Chondrocyte (in vitro differentiated cells): ENCODE results near the gene ARHGAP24. TPM values are rescaled to one million over a fixed set of nuclear protein-coding genes. Genes with fewer than 3 reads are reported as not detected.

Experiments
- DNase-seq: peaks from one replicate; pipeline ENCODE4 v3.0.0; 2021; ENCODE audit warnings: mixed read lengths, low spot score
- H3K27ac Mint-ChIP-seq: one replicate; pipeline ENCODE4 v1.8.0; 2021; ENCODE audit warnings: mild to moderate bottlenecking, moderate library complexity, mixed read lengths; ENCODE audit not compliant: unreplicated experiment
- H3K27me3 Mint-ChIP-seq: 2 replicates; pipeline ENCODE4 v1.8.0; 2021; ENCODE audit warnings: low read depth, mixed read lengths
- H3K36me3 Mint-ChIP-seq: 2 replicates; pipeline ENCODE4 v1.8.0; 2021; ENCODE audit warnings: low read depth, mixed read lengths
- H3K4me1 Mint-ChIP-seq: 2 replicates; pipeline ENCODE4 v1.8.0; 2021; ENCODE audit warnings: low read depth, mild to moderate bottlenecking, mixed read lengths
- H3K4me3 Mint-ChIP-seq: one replicate; pipeline ENCODE4 v1.8.0; 2021; ENCODE audit warnings: mild to moderate bottlenecking, moderate library complexity, mixed read lengths; ENCODE audit not compliant: unreplicated experiment
- H3K9me3 Mint-ChIP-seq: 2 replicates; pipeline ENCODE4 v1.8.0; 2021; ENCODE audit warnings: low read depth, mixed read lengths
- total RNA-seq: library from RNA; stranded (reverse); gene quantifications from 3 replicates; pipeline ENCODE4 v1.2.1, GENCODE V29; 2021
- TF ChIP-seq, protein P1 (sequence below): fragments of 200-600 bp; sonication (generic); IDR thresholded peaks from 2 replicates; pipeline ENCODE4 v1.5.0; 2021; ENCODE audit warnings: antibody characterized with exemption, mild to moderate bottlenecking, moderate library complexity

ARHGAP24 gene
- total RNA-seq, 1 donor from 2014 or later = 22.0 TPM

DNA sequence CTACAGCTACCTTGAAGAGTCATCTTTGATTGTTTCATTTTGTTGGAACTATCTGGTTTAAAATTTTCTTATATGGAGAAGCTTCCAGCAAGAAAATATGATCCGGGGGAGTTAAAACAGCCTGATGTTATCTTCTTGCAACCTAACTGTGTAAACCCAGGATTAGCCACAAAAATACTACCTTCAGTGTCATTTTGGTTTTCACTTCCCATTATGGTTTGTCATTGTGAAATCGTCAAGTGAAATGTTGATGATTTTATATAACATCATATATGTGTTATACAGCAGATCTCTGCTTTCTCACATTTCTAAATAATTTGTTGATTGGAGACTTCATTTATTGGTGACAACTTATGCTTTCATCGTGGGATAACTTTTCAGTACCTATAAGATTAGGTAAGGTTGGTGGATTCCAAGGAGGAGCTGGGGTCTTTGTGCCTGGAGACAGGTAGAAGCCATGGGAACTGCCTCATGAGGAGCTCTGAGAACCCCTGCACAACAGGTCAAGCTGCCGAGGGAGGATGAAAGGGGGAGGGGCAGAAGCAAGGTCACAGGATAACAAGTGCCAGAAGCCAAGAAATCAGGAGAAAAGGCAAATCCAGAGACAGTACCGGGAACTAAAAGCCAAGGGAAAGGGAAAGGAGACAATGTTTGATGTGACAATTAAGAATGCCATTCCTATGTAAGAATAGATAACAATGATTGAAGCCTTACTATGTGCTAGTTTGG lies 7.2 kb downstream of the ARHGAP24 start:
- peaks cover 12% of the 10 kb centered on the region for H3K27me3 Mint-ChIP-seq
- TF ChIP-seq, protein P1, sequence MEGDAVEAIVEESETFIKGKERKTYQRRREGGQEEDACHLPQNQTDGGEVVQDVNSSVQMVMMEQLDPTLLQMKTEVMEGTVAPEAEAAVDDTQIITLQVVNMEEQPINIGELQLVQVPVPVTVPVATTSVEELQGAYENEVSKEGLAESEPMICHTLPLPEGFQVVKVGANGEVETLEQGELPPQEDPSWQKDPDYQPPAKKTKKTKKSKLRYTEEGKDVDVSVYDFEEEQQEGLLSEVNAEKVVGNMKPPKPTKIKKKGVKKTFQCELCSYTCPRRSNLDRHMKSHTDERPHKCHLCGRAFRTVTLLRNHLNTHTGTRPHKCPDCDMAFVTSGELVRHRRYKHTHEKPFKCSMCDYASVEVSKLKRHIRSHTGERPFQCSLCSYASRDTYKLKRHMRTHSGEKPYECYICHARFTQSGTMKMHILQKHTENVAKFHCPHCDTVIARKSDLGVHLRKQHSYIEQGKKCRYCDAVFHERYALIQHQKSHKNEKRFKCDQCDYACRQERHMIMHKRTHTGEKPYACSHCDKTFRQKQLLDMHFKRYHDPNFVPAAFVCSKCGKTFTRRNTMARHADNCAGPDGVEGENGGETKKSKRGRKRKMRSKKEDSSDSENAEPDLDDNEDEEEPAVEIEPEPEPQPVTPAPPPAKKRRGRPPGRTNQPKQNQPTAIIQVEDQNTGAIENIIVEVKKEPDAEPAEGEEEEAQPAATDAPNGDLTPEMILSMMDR = no peak
- H3K4me1 Mint-ChIP-seq = peaks cover 11% of the 10 kb centered on the region
- H3K27ac Mint-ChIP-seq = no peak overlapping the region
- H3K9me3 Mint-ChIP-seq = no peaks in the 10 kb centered on the region
- no peak overlapping the region for H3K4me3 Mint-ChIP-seq
- H3K36me3 Mint-ChIP-seq = no peaks in the 10 kb centered on the region
- no peak for DNase-seq

DNA sequence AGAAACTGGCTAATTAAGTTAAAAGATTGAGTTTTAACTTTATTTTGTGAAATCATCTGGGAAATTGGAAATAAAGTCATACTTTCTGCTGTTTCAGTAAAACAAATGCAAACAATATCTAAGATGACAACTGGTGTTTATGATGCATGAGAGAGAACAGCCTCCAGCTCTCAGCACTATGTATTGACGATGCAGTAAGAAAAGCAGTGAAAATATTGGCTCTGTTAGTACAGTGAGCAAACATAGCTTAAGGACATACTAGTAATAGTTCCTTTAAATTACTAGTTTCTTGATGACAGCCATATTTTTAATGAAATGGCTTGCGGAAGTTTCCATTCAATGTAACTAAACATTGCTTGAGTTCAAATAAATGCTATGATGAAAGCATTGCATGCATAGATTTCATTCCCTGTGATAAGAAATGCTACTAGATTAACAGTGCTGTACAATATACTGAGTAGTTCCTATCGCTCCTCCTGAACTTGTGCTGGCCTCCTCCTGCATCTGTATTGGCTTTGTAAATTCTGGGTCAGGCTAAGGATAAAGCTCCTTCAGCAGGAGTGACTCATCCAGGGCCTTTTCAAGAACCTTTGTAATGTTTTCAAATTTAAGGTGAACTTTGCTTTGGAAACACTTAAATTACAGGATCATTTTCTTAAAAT lies 11.6 kb downstream of the ARHGAP24 start:
- peaks cover 6% of the 10 kb centered on the region for H3K4me1 Mint-ChIP-seq
- no peak for DNase-seq
- TF ChIP-seq, protein P1 = no peak
- no peak overlapping the region for H3K4me3 Mint-ChIP-seq
- H3K27me3 Mint-ChIP-seq = peaks cover 4% of the 10 kb centered on the region
- no peak overlapping the region for H3K27ac Mint-ChIP-seq
- no peaks in the 10 kb centered on the region for H3K36me3 Mint-ChIP-seq
- no peaks in the 10 kb centered on the region for H3K9me3 Mint-ChIP-seq

DNA sequence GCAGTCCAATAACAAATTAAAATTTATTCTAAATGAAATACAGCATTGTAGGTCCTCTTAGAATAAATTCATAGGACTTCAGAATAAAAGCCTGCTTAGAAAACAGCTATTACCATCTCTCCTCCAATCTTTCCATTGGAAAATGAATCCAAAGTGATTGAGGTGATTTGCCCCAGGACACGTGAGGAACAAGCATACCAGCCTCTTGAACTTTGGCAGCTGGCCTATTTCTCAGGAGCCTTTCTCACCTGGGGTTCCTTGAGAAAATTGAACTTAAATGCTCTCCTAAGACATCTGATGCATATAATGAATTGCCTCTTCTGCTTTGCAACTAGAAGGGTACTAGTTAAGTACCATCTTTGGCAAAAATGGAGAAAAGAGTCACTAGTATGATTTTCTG lies 13.5 kb downstream of the ARHGAP24 start:
- Mint-ChIP-seq H3K4me3 (no peak overlapping the region), H3K9me3 (no peaks in the 10 kb centered on the region), H3K27me3 (no peaks in the 10 kb centered on the region), H3K27ac (no peak overlapping the region), H3K4me1 (peaks cover 6% of the 10 kb centered on the region), H3K36me3 (no peaks in the 10 kb centered on the region)
- TF ChIP-seq, protein P1 = no peak
- DNase-seq = no peak

DNA sequence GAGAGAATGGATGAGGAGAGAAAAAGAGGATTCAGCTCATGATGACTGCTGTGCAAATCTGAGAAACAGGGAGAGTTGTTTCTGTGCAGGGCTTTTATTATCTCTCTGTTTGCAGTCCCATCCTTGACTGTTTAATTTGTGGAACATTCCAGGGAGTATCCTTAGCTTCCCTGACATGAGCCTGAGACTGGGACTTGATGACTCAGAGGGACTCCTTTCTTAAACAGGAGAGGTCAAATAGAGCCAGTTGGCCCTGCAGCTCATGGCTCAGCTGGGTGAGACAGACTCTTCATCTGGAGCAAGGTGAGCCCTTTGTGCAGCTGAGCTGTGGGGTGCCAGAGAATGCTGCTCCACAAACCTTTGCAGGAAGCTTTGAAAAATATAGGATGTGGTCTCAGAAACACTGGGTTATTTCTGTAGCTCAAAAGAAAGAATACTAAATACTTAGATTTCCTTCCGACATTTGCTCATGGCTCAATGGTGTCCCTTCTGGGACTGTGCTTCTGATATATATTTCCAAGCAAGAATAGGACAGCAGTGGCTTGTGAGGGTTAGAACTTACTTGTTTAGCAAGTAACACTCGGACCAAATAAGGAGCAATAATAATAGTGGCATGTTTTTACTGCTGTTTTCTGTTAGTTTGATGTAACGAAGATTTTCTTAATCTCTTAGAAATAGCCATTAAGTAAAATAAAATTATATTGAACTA lies 14.5 kb downstream of the ARHGAP24 start:
- Mint-ChIP-seq H3K9me3 (no peaks in the 10 kb centered on the region), H3K27ac (no peak overlapping the region), H3K36me3 (no peaks in the 10 kb centered on the region), H3K27me3 (no peaks in the 10 kb centered on the region), H3K4me1 (peaks cover 6% of the 10 kb centered on the region), H3K4me3 (no peak overlapping the region)
- no peak for DNase-seq
- TF ChIP-seq, protein P1 = no peak

DNA sequence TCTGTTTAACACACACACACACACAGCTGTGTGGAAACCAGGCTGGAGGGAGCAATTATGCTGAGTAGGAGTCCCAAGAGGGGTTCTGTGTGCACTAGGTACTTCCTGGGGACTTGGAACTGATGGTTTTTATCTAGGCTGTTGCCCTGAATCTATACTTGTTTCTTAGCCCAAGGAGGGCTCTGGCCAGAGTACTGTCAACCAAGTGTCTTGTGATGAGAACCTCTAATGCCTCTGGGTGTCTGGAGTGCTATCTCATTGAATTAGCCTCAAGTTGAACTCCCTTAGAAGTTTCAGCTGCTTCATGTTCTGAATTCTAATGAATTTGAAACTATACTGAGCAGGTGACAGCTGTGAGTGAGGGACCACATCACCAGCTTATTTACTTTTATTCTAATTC lies 16.6 kb downstream of the ARHGAP24 start:
- TF ChIP-seq, protein P1 = no peak
- Mint-ChIP-seq H3K4me3 (no peak overlapping the region), H3K36me3 (no peaks in the 10 kb centered on the region), H3K27ac (no peak overlapping the region), H3K4me1 (peaks cover 14% of the 10 kb centered on the region), H3K27me3 (no peaks in the 10 kb centered on the region), H3K9me3 (no peaks in the 10 kb centered on the region)
- no peak for DNase-seq
